Lung microvascular endothelial cell (primary cell): ENCODE measurements around the gene SCUBE1. TPM values are rescaled to one million over a fixed set of nuclear protein-coding genes. Genes with fewer than 3 reads are reported as not detected.

Experiments used
- DNase-seq, 2 donors: peaks; one replicate each; pipeline versions ENCODE4 v3.0.0 to v3.0.0-alpha.2; 2010; ENCODE audit warnings: low read depth in 2 of 2
- total RNA-seq: library from RNA; depleted of rRNA; stranded (reverse); fragments of >200 nt; gene quantifications from 2 replicates; pipeline ENCODE4 v1.2.1, GENCODE V29; 2014

The SCUBE1 gene
- total RNA-seq, 1 donor from 2014 or later, result 0.20 TPM

- DNase-seq, result no peak
Observed at GRCh38 chr22:43239193-43239780, 103.9 kb downstream of the SCUBE1 start.

GRCh38 chr22:43238526-43239006 is 104.6 kb downstream of the SCUBE1 start:
- DNase-seq, result no peak

GRCh38 chr22:43237280-43237679 is 105.9 kb downstream of the SCUBE1 start:
- DNase-seq, result no peak

- DNase-seq, result no peak
Observed at GRCh38 chr22:43236411-43237166, 106.6 kb downstream of the SCUBE1 start.

- DNase-seq, result no peak
Observed at GRCh38 chr22:43235445-43236409, 107.4 kb downstream of the SCUBE1 start.

GRCh38 chr22:43234264-43234988 is 108.7 kb downstream of the SCUBE1 start:
- no peak for DNase-seq

GRCh38 chr22:43233529-43233928 is 109.6 kb downstream of the SCUBE1 start:
- DNase-seq, result no peak

- DNase-seq, result no peak
Observed at GRCh38 chr22:43232445-43232844, 110.7 kb downstream of the SCUBE1 start.

GRCh38 chr22:43231724-43232034 is 111.5 kb downstream of the SCUBE1 start:
- DNase-seq, result no peak

GRCh38 chr22:43230971-43231723 is 112.0 kb downstream of the SCUBE1 start:
- peak; percentile 57 to 77 for DNase-seq

GRCh38 chr22:43230571-43230970 is 112.6 kb downstream of the SCUBE1 start:
- DNase-seq, result no peak

- no peak for DNase-seq
Observed at GRCh38 chr22:43228863-43229262, 114.3 kb downstream of the SCUBE1 start.

- peak; percentile 58 to 75 for DNase-seq
Observed at GRCh38 chr22:43228330-43228729, 114.8 kb downstream of the SCUBE1 start.

GRCh38 chr22:43227239-43227630 is 115.9 kb downstream of the SCUBE1 start:
- DNase-seq, result no peak

- no peak for DNase-seq
Observed at GRCh38 chr22:43226377-43227238, 116.6 kb downstream of the SCUBE1 start.

GRCh38 chr22:43225609-43226008 is 117.6 kb downstream of the SCUBE1 start:
- DNase-seq, result no peak

GRCh38 chr22:43222987-43223386 is 120.2 kb downstream of the SCUBE1 start:
- DNase-seq, result no peak

- no peak for DNase-seq
Observed at GRCh38 chr22:43222262-43222661, 120.9 kb downstream of the SCUBE1 start.

- no peak for DNase-seq
Observed at GRCh38 chr22:43220625-43221380, 122.4 kb downstream of the SCUBE1 start.
